NCI-H128 (cell line): ENCODE results near the gene VPS18.

Experiments used
- DNase-seq: peaks from one replicate; lab custom pipeline; 2025; ENCODE audit not compliant: unreplicated experiment; lab: John Stamatoyannopoulos, UW

Gene VPS18

GRCh38 chr15:40870716-40871115, 23.5 kb upstream of the VPS18 start:
- no peak for DNase-seq

GRCh38 chr15:40871749-40872617, 22.3 kb upstream of the VPS18 start:
- DNase-seq: no peak

GRCh38 chr15:40872791-40873693, 21.2 kb upstream of the VPS18 start:
- no peak for DNase-seq

- DNase-seq: no peak
Observed at GRCh38 chr15:40873694-40874561, 20.3 kb upstream of the VPS18 start, which contains the start of gene RHOV. Gene RHOV, minus strand, starts transcription at chr15:40874234. Its CDS starts 95 bp downstream, at chr15:40874139.

- no peak for DNase-seq
Observed at GRCh38 chr15:40875991-40876730, 18.1 kb upstream of the VPS18 start.

- DNase-seq: no peak
Observed at GRCh38 chr15:40877694-40878093, 16.6 kb upstream of the VPS18 start.

- no peak for DNase-seq
Observed at GRCh38 chr15:40878785-40879184, 15.5 kb upstream of the VPS18 start.

- DNase-seq: no peak
Observed at GRCh38 chr15:40879609-40880008, 14.6 kb upstream of the VPS18 start.

GRCh38 chr15:40881351-40881750, 12.9 kb upstream of the VPS18 start:
- DNase-seq: no peak

- DNase-seq: no peak
Observed at GRCh38 chr15:40886586-40886985, 7.7 kb upstream of the VPS18 start.

GRCh38 chr15:40889112-40889511, 5.1 kb upstream of the VPS18 start:
- no peak for DNase-seq

GRCh38 chr15:40891138-40891537, 3.1 kb upstream of the VPS18 start:
- DNase-seq: no peak

- no peak for DNase-seq
Observed at GRCh38 chr15:40891810-40892446, 2.3 kb upstream of the VPS18 start.

GRCh38 chr15:40892447-40893012, 1.7 kb upstream of the VPS18 start:
- no peak for DNase-seq

- DNase-seq: no peak
Observed at GRCh38 chr15:40893019-40893670, 1.1 kb upstream of the VPS18 start.

GRCh38 chr15:40894681-40895448, 615 bp downstream of the VPS18 start:
- DNase-seq: no peak

GRCh38 chr15:40899536-40900207, 5.4 kb downstream of the VPS18 start:
- no peak for DNase-seq
